Measurements from ENCODE around the gene NRG3.

Gene NRG3

GRCh38 chr10:81873231-81873931 lies 1.6 kb upstream of the NRG3 start:
- Histone ChIP-seq H3K27ac (ENCODE audit: low read depth, low read length, poor library complexity, severe bottlenecking) (no peak overlapping the region), H3K36me3 (ENCODE audit: insufficient read depth, low read length) (no peaks in the 10 kb centered on the region), H3K9me3 (ENCODE audit: low read length) (no peaks in the 10 kb centered on the region), H3K79me2 (ENCODE audit: insufficient read depth, low read length) (no peaks in the 10 kb centered on the region), H4K20me1 (ENCODE audit: insufficient read depth, low read length) (no peaks in the 10 kb centered on the region), H3K4me3 (ENCODE audit: low read depth, low read length, poor library complexity, severe bottlenecking) (no peak overlapping the region), H2AFZ (ENCODE audit: low read length) (no peak overlapping the region), H3K9me2 (ENCODE audit: low read depth, low read length) (no peaks in the 10 kb centered on the region), H3K4me2 (ENCODE audit: low read length) (no peak overlapping the region), H3K27me3 (ENCODE audit: insufficient read depth, low read length) (no peaks in the 10 kb centered on the region), H3K4me1 (ENCODE audit: insufficient read depth, low read length, severe bottlenecking) (no peaks in the 10 kb centered on the region), H3K9ac (ENCODE audit: low read length) (no peak overlapping the region), H3F3A (ENCODE audit: insufficient read depth, low read length) (no peaks in the 10 kb centered on the region)
- no peak for TF ChIP-seq EZH2 (IDR thresholded peaks at IDR 0.05; ENCODE audit: borderline replicate concordance, low read length)
- TF ChIP-seq, protein P1, sequence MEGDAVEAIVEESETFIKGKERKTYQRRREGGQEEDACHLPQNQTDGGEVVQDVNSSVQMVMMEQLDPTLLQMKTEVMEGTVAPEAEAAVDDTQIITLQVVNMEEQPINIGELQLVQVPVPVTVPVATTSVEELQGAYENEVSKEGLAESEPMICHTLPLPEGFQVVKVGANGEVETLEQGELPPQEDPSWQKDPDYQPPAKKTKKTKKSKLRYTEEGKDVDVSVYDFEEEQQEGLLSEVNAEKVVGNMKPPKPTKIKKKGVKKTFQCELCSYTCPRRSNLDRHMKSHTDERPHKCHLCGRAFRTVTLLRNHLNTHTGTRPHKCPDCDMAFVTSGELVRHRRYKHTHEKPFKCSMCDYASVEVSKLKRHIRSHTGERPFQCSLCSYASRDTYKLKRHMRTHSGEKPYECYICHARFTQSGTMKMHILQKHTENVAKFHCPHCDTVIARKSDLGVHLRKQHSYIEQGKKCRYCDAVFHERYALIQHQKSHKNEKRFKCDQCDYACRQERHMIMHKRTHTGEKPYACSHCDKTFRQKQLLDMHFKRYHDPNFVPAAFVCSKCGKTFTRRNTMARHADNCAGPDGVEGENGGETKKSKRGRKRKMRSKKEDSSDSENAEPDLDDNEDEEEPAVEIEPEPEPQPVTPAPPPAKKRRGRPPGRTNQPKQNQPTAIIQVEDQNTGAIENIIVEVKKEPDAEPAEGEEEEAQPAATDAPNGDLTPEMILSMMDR (IDR thresholded peaks at IDR 0.05; ENCODE audit: low read length): no peak

DNA sequence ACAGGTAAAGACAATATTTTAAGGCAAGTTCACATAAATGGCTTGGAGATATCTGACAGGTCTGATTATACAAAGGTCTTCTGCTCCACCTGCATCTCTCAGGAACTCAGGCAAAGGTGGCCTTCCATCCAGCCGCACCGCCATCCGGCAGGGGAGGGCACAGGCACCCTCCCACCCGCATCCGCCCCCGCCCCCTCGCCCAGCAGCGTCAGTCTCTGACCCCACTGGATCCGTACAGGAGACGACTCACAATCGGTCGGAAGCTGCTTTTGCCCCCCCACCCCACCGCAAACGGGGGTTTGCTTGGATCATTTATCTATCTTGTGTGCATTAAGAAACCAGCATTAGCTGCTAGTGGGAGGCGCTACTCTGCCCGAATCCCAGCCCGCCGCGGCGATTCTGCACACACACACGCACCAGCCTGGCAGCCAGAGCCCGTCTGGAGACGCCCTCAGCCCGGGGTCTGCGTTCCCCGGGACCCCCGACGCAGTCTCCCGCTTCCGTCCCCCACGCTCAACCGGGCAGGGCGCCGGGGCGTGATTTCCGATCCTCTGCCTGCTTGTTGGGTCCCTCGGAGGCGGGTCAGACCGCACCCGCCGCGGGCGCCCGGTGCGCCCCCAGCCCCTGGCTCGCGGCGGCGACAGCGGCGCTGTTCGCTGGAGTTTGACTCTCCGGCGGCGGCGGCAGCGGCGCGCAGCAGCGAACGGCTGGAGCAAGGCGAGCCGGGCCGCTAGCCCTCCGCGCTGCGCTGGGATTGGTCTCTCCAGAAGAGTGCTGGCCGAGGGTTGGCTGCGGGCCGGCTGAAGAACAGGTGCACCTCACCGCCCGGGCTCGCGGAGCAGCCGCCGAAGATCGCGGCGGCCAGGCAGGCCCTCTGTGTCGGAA lies 820 bp upstream of the NRG3 start:
- no peaks in the 10 kb centered on the region for H3K27me3 ChIP-seq (ENCODE audit: insufficient read depth, low read length)
- no peak overlapping the region for H3K9ac ChIP-seq (ENCODE audit: low read length)
- no peaks in the 10 kb centered on the region for H3K9me3 ChIP-seq (ENCODE audit: low read length)
- H2AFZ ChIP-seq (ENCODE audit: low read length): no peak overlapping the region
- H3K9me2 ChIP-seq (ENCODE audit: low read depth, low read length): no peaks in the 10 kb centered on the region
- no peak overlapping the region for H3K4me2 ChIP-seq (ENCODE audit: low read length)
- no peak overlapping the region for H3K4me3 ChIP-seq (ENCODE audit: low read depth, low read length, poor library complexity, severe bottlenecking)
- no peaks in the 10 kb centered on the region for H3K36me3 ChIP-seq (ENCODE audit: insufficient read depth, low read length)
- H3K4me1 ChIP-seq (ENCODE audit: insufficient read depth, low read length, severe bottlenecking): no peaks in the 10 kb centered on the region
- no peaks in the 10 kb centered on the region for H4K20me1 ChIP-seq (ENCODE audit: insufficient read depth, low read length)
- H3K79me2 ChIP-seq (ENCODE audit: insufficient read depth, low read length): no peaks in the 10 kb centered on the region
- no peak for TF ChIP-seq EZH2 (IDR thresholded peaks at IDR 0.05; ENCODE audit: borderline replicate concordance, low read length)
- TF ChIP-seq, protein P1 (IDR thresholded peaks at IDR 0.05; ENCODE audit: low read length): no peak
- H3K27ac ChIP-seq (ENCODE audit: low read depth, low read length, poor library complexity, severe bottlenecking): no peak overlapping the region
- H3F3A ChIP-seq (ENCODE audit: insufficient read depth, low read length): no peaks in the 10 kb centered on the region

GRCh38 chr10:81875467-81876252 lies 666 bp downstream of the NRG3 start:
- H3K4me2 ChIP-seq (ENCODE audit: low read length): no peak overlapping the region
- no peaks in the 10 kb centered on the region for H3K9me3 ChIP-seq (ENCODE audit: low read length)
- H3K36me3 ChIP-seq (ENCODE audit: insufficient read depth, low read length): no peaks in the 10 kb centered on the region
- no peak for TF ChIP-seq EZH2 (IDR thresholded peaks at IDR 0.05; ENCODE audit: borderline replicate concordance, low read length)
- TF ChIP-seq, protein P1 (IDR thresholded peaks at IDR 0.05; ENCODE audit: low read length): no peak
- no peaks in the 10 kb centered on the region for H3K9me2 ChIP-seq (ENCODE audit: low read depth, low read length)
- H4K20me1 ChIP-seq (ENCODE audit: insufficient read depth, low read length): no peaks in the 10 kb centered on the region
- no peaks in the 10 kb centered on the region for H3F3A ChIP-seq (ENCODE audit: insufficient read depth, low read length)
- no peak overlapping the region for H3K27ac ChIP-seq (ENCODE audit: low read depth, low read length, poor library complexity, severe bottlenecking)
- no peaks in the 10 kb centered on the region for H3K79me2 ChIP-seq (ENCODE audit: insufficient read depth, low read length)
- no peaks in the 10 kb centered on the region for H3K4me1 ChIP-seq (ENCODE audit: insufficient read depth, low read length, severe bottlenecking)
- no peaks in the 10 kb centered on the region for H3K27me3 ChIP-seq (ENCODE audit: insufficient read depth, low read length)
- H3K9ac ChIP-seq (ENCODE audit: low read length): no peak overlapping the region
- no peak overlapping the region for H2AFZ ChIP-seq (ENCODE audit: low read length)
- H3K4me3 ChIP-seq (ENCODE audit: low read depth, low read length, poor library complexity, severe bottlenecking): no peak overlapping the region
